Measurements from ENCODE around the gene EVC2. TPM values are rescaled to one million over a fixed set of nuclear protein-coding genes. Genes with fewer than 3 reads are reported as not detected.

The EVC2 gene
- total and polyA plus RNA-seq, 2 donors (not counting 1 experiment from before 2014, with no cell fraction given), result 1.1 TPM; not detected in 1

DNA sequence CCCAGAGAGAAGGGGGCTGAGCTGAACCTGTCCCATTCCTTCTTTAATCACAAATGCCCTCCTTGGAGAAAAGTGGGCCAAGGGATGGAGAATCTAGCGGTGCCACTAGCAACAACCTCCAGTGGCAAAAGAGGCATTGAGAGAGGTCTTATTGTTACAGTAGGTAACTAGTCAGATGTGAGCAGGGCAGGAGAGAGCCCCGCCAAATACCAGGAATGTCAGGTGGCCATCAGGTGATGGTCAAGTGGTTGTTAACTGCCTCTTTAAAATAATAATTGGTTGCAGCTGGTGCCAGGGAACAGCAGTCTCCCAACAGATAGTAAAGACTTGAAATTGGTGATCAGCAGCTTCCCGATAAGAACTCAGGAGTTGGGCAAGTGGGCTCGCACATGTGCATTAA, 116.1 kb downstream of the EVC2 start:
- no peaks in the 10 kb centered on the region for H4K20me1 ChIP-seq (ENCODE audit: control insufficient read depth, insufficient read depth, low read length, poor library complexity, severe bottlenecking)
- H3K4me2 ChIP-seq (replicated peaks; ENCODE audit: low read depth, low read length, poor library complexity, severe bottlenecking), result no peak overlapping the region
- CTCF ChIA-PET, result no interaction called here
- WGBS (ENCODE audit: insufficient coverage), result 100% methylated on average over 1 of the region's 4 CpGs
- no peak overlapping the region for H3K4me3 ChIP-seq (ENCODE audit: control extremely low read depth in 1 of 5, extremely low read depth in 1 of 5, insufficient read depth in 1 of 5, low read depth in 2 of 5, low read length in 4 of 5)
- peaks cover 0 to 4% (median 0%) of the 10 kb centered on the region in 3 donors for H3K9me3 ChIP-seq (ENCODE audit: control extremely low read depth in 1 of 3, control insufficient read depth in 2 of 3, insufficient read depth in 1 of 3, low read length in 2 of 3)
- TF ChIP-seq EZH2 (IDR thresholded peaks at IDR 0.05; ENCODE audit: borderline replicate concordance, insufficient read depth, low read depth, low read length, poor library complexity, severe bottlenecking), result no peak
- TF ChIP-seq, protein P1, sequence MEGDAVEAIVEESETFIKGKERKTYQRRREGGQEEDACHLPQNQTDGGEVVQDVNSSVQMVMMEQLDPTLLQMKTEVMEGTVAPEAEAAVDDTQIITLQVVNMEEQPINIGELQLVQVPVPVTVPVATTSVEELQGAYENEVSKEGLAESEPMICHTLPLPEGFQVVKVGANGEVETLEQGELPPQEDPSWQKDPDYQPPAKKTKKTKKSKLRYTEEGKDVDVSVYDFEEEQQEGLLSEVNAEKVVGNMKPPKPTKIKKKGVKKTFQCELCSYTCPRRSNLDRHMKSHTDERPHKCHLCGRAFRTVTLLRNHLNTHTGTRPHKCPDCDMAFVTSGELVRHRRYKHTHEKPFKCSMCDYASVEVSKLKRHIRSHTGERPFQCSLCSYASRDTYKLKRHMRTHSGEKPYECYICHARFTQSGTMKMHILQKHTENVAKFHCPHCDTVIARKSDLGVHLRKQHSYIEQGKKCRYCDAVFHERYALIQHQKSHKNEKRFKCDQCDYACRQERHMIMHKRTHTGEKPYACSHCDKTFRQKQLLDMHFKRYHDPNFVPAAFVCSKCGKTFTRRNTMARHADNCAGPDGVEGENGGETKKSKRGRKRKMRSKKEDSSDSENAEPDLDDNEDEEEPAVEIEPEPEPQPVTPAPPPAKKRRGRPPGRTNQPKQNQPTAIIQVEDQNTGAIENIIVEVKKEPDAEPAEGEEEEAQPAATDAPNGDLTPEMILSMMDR (IDR thresholded peaks at IDR 0.05), result no peak
- no peaks in the 10 kb centered on the region for H3K4me1 Mint-ChIP-seq
- H3K79me2 ChIP-seq (ENCODE audit: control insufficient read depth, insufficient read depth, low read length), result no peaks in the 10 kb centered on the region
- H3K4me3 Mint-ChIP-seq, result no peak overlapping the region
- no peak overlapping the region for H2AFZ ChIP-seq (ENCODE audit: insufficient read depth, low read depth, low read length, poor library complexity, severe bottlenecking)
- no peaks in the 10 kb centered on the region for H3K27me3 ChIP-seq (replicated peaks in 1 of 4; ENCODE audit: control extremely low read depth in 1 of 4, control insufficient read depth in 3 of 4, insufficient read depth in 4 of 4, low read length in 3 of 4)
- no peaks in the 10 kb centered on the region for H3K4me1 ChIP-seq (ENCODE audit: control insufficient read depth in 2 of 2, insufficient read depth in 2 of 2, low read length in 2 of 2)
- ATAC-seq (ENCODE audit: low read depth) (no peak), DNase-seq (no peak)
- no peak overlapping the region for H3K9ac ChIP-seq (ENCODE audit: low read length)
- intact Hi-C loops (cut with micrococcal nuclease), result no loop called here
- peaks cover 10% of the 10 kb centered on the region for H3K9me3 Mint-ChIP-seq (ENCODE audit: insufficient read depth)
- POLR2A ChIA-PET, result no interaction called here
- H3K27me3 Mint-ChIP-seq, result no peaks in the 10 kb centered on the region
- no peak overlapping the region for H3K27ac Mint-ChIP-seq
- no peaks in the 10 kb centered on the region for H3K36me3 ChIP-seq (replicated peaks in 1 of 2; ENCODE audit: control extremely low read depth in 1 of 2, control insufficient read depth in 1 of 2, extremely low read depth in 1 of 2, insufficient read depth in 2 of 2, low read length in 1 of 2)
- H3K27ac ChIP-seq (ENCODE audit: low read length in 2 of 2), result no peak overlapping the region

DNA sequence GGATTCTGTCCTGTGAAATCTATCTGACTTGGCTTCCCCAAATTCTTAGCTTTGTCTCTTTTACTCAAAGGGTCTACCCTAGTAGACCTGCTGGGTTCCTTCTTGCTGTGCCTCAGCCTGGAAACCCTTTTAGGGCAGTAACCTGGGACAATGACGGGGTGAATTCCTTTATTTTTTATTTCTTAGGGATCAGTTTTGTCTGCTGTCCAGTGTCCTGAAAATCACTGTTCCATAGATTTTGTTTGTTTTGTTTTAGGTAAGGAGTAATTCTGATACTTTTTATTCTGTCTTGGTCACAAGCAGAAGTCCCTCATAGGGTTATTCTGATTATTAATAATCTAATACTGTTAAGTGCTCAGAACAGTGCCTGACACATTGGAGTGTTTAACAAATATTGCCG, 118.9 kb downstream of the EVC2 start:
- no peak overlapping the region for H3K4me3 ChIP-seq (ENCODE audit: control extremely low read depth in 1 of 5, extremely low read depth in 1 of 5, insufficient read depth in 1 of 5, low read depth in 2 of 5, low read length in 4 of 5)
- WGBS (ENCODE audit: insufficient coverage), result 100% methylated on average over 1 of the region's 2 CpGs
- no peaks in the 10 kb centered on the region for H3K79me2 ChIP-seq (ENCODE audit: control insufficient read depth, insufficient read depth, low read length)

More for the DNA sequence above, 118.9 kb downstream of the EVC2 start:
- intact Hi-C loops (cut with micrococcal nuclease), result no loop called here
- Histone ChIP-seq H3K27ac (ENCODE audit: low read length in 2 of 2) (no peak overlapping the region), H3K9ac (ENCODE audit: low read length) (no peak overlapping the region), H3K9me3 (ENCODE audit: control extremely low read depth in 1 of 3, control insufficient read depth in 2 of 3, insufficient read depth in 1 of 3, low read length in 2 of 3) (peaks cover 0 to 7% (median 4%) of the 10 kb centered on the region in 3 donors), H3K36me3 (replicated peaks in 1 of 2; ENCODE audit: control extremely low read depth in 1 of 2, control insufficient read depth in 1 of 2, extremely low read depth in 1 of 2, insufficient read depth in 2 of 2, low read length in 1 of 2) (no peaks in the 10 kb centered on the region), H3K27me3 (replicated peaks in 1 of 4; ENCODE audit: control extremely low read depth in 1 of 4, control insufficient read depth in 3 of 4, insufficient read depth in 4 of 4, low read length in 3 of 4) (no peaks in the 10 kb centered on the region), H3K4me1 (ENCODE audit: control insufficient read depth in 2 of 2, insufficient read depth in 2 of 2, low read length in 2 of 2) (no peaks in the 10 kb centered on the region), H3K4me2 (replicated peaks; ENCODE audit: low read depth, low read length, poor library complexity, severe bottlenecking) (no peak overlapping the region), H2AFZ (ENCODE audit: insufficient read depth, low read depth, low read length, poor library complexity, severe bottlenecking) (no peak overlapping the region), H4K20me1 (ENCODE audit: control insufficient read depth, insufficient read depth, low read length, poor library complexity, severe bottlenecking) (no peaks in the 10 kb centered on the region)
- ChIA-PET CTCF (no interaction called here), POLR2A (no interaction called here)
- Mint-ChIP-seq H3K4me3 (no peak overlapping the region), H3K27me3 (no peaks in the 10 kb centered on the region), H3K27ac (no peak overlapping the region), H3K4me1 (no peaks in the 10 kb centered on the region), H3K9me3 (ENCODE audit: insufficient read depth) (peaks cover 15% of the 10 kb centered on the region)
- ATAC-seq (ENCODE audit: low read depth) (no peak), DNase-seq (no peak)
- no peak for TF ChIP-seq EZH2 (IDR thresholded peaks at IDR 0.05; ENCODE audit: borderline replicate concordance, insufficient read depth, low read depth, low read length, poor library complexity, severe bottlenecking)
- TF ChIP-seq, protein P1 (IDR thresholded peaks at IDR 0.05), result no peak
